Esophagus muscularis mucosa (tissue), 3 donors: Measurements from ENCODE around the gene NEURL2.

Source experiments
- CTCF ChIP-seq, 3 experiments: fragments of 200-600 bp in 2 of 3; fragments of 450-650 bp in 1 of 3; sonication (generic) in 2 of 3; IDR thresholded peaks; one replicate each; pipeline ENCODE4 v1.5.1; 2017 to 2019; ENCODE audit warnings: antibody characterized with exemption in 3 of 3, mild to moderate bottlenecking in 2 of 3, moderate library complexity in 1 of 3
- POLR2A ChIP-seq: fragments of 450-650 bp; IDR thresholded peaks from one replicate; pipeline ENCODE4 v1.6.1; 2017; ENCODE audit warnings: antibody characterized with exemption, moderate library complexity, mild to moderate bottlenecking, low read depth

GRCh38 chr20:45894797-45895196 lies 3.8 kb upstream of the NEURL2 start:
- no peak for TF ChIP-seq POLR2A
- no peak for TF ChIP-seq CTCF (IDR thresholded peaks at IDR 0.05)
